HL-60/S4 treated with retinoic acid at 250 ng/mL for 4 days and 3 days (cell line): ENCODE results near the gene LTF.
"Not testable (repeated sequence)": the region's sequence is repeated elsewhere in the genome, so short reads cannot be mapped to it uniquely, and the experiment has no call there.

ENCODE experiments used
- in situ Hi-C: fragments of 300-500 bp; cut with MboI; formaldehyde crosslinking; loops from 2 replicates; pipeline ENCODE4 v1.7.0; 2022; ENCODE audit warnings: low sequenced_read_pairs

LTF gene

GRCh38 chr3:46416811-46417510 lies 47.7 kb downstream of the LTF start:
- in situ Hi-C loops = no loop called here

GRCh38 chr3:46416125-46416810 lies 48.4 kb downstream of the LTF start:
- in situ Hi-C loops = no loop called here

GRCh38 chr3:46414739-46415138 lies 50.0 kb downstream of the LTF start:
- in situ Hi-C loops = no loop called here

- in situ Hi-C loops = no loop called here
Observed at GRCh38 chr3:46413951-46414350, 50.8 kb downstream of the LTF start.

- in situ Hi-C loops = no loop called here
Observed at GRCh38 chr3:46412786-46413298, 51.9 kb downstream of the LTF start.

- in situ Hi-C loops = no loop called here
Observed at GRCh38 chr3:46411271-46411670, 53.4 kb downstream of the LTF start.

GRCh38 chr3:46410669-46411068 lies 54.0 kb downstream of the LTF start:
- in situ Hi-C loops = no loop called here

GRCh38 chr3:46409739-46410489 lies 54.8 kb downstream of the LTF start:
- in situ Hi-C loops = no loop called here

GRCh38 chr3:46408853-46409252 lies 55.9 kb downstream of the LTF start:
- in situ Hi-C loops = no loop called here

- in situ Hi-C loops = no loop called here
Observed at GRCh38 chr3:46407970-46408369, 56.7 kb downstream of the LTF start.

- in situ Hi-C loops = no loop called here
Observed at GRCh38 chr3:46406788-46407611, 57.7 kb downstream of the LTF start, which contains the start of the genes CCR5AS and CCRL2. Gene CCR5AS (minus strand): TSS chr3:46407066. Gene CCRL2 (plus strand): TSS chr3:46407259. CDS start chr3:46408080, 821 bp downstream.

- in situ Hi-C loops = no loop called here
Observed at GRCh38 chr3:46406443-46406787, 58.3 kb downstream of the LTF start.

GRCh38 chr3:46405301-46406019 lies 59.2 kb downstream of the LTF start:
- in situ Hi-C loops = no loop called here

GRCh38 chr3:46402902-46403301 lies 61.8 kb downstream of the LTF start:
- in situ Hi-C loops = not testable (repeated sequence)

GRCh38 chr3:46401579-46401978 lies 63.1 kb downstream of the LTF start:
- in situ Hi-C loops = no loop called here

GRCh38 chr3:46400846-46401245 lies 63.9 kb downstream of the LTF start:
- in situ Hi-C loops = no loop called here

- in situ Hi-C loops = no loop called here
Observed at GRCh38 chr3:46400000-46400734, 64.5 kb downstream of the LTF start.

GRCh38 chr3:46399557-46399956 lies 65.1 kb downstream of the LTF start:
- in situ Hi-C loops = no loop called here

- in situ Hi-C loops = no loop called here
Observed at GRCh38 chr3:46399098-46399497, 65.6 kb downstream of the LTF start.
